Colon (tissue), 2 donors: ENCODE measurements around the gene TRIM15.

Source experiments
- FAIRE-seq: peaks from 2 replicates; lab custom pipeline; 2012; peaks lifted over from hg19 to GRCh38; lab: Jason Lieb, UNC
- donor health status: control.
- donor health status: control.

The TRIM15 gene

DNA sequence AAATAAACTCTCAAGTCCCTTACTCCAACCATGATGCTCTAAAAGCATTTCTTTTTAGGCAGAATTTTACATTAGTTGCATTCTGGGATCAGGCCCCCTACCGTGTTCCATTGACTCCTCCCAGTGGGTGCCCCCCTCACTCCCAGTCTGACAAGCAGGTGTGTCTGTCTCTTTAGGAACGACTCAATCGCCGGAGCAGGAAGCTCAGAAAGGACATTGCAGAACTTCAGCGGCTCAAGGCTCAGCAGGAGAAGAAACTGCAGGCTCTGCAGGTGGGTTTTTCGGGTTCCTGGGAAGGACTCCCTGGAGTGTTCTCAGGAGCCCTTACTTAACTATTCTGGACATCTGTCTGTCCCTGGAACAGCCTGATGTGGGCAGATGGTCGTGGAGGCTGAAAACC lies 17.5 kb upstream of the TRIM15 start:
- no peak for FAIRE-seq

- no peak for FAIRE-seq
These were observed 16.2 kb upstream of the TRIM15 start for GRCh38 chr6:30147096-30147495.

DNA sequence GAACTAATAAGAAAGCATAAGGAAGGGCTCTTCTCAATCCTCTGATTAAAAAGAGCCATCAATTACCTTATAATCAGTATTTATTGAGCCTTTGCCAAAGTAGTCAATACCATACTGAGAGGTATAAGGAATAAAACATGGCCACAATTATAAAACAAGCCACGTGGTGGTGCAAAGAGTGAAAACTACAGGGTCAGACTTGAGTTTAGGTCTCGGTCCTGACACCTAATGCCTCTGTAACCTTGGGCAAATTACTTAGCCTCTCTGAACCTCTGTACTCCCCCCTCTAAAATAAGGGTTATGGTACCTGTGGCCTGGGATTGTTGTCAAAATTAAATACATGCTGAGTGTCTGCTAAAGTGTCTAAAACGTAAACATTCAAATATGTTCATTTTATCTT lies 14.1 kb upstream of the TRIM15 start:
- no peak for FAIRE-seq

DNA sequence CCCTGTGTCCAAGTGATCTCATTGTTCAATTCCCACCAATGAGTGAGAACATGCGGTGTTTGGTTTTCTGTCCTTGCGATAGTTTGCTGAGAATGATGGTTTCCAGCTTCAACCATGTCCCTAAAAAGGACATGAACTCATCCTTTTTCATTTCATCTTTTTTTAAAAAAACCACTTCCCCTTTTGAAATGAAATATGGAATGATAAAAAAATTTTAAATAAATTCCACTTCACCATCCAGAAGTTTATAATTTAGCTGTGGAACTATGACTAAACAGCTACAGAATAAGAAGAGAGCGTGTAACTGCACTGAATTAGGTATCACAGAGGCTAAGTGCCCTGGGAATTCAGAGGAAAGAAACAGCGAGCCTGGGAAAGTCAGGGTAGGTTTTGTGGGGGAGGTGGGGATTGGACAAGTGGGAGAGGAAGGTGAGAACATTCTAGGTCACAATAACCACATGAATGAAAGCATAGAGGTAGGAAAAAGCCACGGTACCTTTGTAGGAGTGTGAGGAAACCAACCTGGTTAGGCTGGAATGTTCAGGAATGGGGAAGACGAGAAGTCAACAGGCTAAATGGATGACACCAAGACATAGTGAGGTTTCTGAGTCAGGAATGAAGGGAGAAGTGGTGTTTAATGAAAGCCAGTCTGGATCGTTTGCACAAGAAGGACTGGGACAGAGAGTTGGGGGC lies 13.3 kb upstream of the TRIM15 start:
- FAIRE-seq: no peak

DNA sequence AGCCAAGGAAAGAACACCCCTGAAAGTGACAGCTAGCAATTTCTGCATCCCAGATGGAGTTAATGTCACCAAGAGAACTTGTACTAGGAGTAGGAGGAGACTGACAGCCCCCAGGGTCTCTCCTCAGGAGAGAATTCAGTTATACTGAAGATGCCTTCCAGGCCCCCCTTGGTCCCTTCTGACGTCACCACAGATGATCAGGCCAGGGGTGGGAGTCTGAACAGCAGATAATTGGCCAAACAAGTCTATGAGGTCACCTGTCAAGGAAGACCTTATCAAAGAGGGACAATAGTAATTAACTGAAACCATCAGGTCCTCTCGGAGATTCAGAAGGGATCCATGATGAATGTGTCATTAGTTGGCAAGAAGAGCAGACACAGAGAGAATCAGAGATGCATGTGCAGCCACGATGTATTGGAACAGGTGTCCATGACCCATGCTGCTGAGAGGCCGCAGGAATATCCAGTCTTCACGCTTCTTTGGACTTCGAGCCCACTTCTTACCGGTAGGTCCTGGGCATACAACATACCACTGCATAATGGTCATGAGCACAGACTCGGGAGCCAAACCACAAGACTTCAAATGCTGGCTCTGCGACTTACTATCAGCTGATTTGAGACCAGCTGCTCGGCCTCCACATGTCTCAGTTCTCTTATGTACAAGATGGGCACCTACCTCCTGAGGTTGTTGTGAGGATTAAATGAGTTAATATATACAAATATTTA lies 12.5 kb upstream of the TRIM15 start:
- FAIRE-seq: no peak

DNA sequence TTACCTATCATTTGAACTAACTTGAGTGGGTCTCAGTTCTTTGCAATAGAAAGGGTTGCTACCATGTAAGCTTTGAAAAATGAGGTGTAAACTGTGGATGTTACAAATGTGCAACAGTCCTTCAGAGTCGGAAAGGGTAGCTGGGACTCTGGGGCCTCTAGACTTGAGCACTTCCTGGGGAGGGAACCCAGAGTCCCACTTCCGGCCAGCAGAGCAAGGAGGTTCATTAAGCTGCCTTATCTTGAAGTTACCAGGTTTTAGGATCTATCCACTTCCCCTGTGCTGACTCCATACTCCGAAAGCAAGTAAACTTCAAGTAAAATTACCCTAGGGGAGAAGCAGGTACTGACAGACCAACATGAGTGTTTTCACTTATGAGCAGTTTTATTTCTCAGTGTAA lies 11.8 kb upstream of the TRIM15 start:
- FAIRE-seq: no peak

- FAIRE-seq: no peak
These were observed 11.2 kb upstream of the TRIM15 start for GRCh38 chr6:30152016-30152673.

DNA sequence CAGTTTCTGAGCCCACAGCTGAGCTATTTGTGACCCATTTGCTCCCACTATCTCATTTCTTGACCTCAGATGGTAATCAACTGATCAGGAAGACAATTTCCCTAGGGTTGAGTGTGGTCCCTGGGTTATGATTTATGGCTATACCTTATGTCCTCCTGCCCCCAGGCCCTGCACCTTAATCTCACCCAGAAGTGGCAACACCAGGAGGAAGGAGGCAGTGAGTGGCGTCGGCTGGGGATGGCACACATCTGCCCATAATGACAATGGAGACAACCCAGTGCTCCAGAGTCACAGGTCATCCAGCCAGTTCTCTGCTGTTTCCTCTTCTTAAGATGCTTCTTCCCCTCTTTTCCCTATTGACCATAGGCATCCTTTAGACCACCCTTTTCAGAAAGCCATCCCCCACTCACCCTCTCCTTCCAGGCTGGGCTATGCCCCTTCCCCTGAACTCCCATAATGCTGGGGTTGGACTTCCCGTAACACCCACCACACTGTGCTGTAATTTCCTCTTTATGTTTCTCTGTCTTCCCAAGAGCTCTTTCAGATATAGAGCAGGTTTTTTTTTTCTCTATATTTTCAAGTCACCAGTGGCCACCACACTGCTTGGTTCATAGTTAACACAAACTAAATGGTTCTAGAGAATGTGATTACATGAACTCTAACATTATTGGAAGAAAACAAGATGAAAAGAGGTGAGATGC lies 10.3 kb upstream of the TRIM15 start:
- FAIRE-seq: no peak

GRCh38 chr6:30154061-30154460 lies 9.3 kb upstream of the TRIM15 start:
- no peak for FAIRE-seq

- FAIRE-seq: no peak
These were observed 8.4 kb upstream of the TRIM15 start for GRCh38 chr6:30154709-30155519.

DNA sequence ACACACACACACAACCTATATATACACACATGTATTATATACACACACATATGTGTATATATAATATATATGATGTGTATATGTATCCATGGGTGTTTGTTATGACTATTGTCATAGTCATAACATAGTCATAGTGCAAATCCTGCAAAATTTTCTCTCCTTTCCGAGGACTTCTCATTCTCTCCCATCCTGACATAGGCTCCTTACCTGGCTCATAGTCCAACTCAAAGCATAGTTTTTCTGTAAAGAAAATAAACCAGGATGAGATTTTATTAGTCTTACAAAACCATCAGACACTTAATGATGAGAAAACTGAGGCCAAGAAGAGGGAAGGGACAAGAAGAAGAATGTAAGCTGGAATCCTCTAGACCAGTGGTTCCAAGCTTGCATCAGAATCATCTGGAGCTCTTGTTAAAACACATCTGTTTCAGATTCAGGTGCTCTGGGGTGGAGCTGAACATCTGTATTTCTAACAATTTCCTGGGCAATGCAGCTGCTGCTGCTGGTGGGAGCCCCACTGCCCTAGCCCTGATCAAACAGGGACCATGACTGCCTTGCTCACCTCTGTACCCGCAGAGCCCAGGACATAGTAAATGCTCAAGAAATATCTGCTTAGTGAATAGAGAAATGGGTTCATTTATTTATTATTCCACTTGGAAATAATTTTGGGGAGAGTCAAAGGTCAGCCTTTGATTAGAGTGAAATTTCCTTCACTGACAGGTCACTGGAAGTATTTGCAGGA lies 7.7 kb upstream of the TRIM15 start:
- no peak for FAIRE-seq

- peak; percentile 21 for FAIRE-seq
These were observed 7.1 kb upstream of the TRIM15 start for GRCh38 chr6:30156262-30156599.

DNA sequence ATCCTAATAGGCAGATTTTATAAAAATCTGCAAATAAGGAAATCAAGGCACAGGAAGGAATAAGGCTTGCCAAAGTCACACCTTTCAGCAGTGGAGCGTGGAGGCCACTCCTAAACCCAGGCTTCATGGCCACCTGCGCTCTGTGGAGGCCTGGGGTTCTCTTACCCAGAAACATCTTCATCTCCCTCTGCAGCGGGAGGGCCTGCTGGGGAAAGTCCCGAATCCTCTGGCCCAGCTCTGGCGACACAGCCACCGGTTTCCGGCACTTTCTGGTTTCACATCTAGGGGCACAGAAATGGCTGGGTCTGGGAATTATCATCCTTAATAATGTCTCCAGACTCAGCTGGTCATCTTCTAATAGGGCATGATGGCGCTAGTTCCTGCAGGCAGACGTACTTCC lies 6.6 kb upstream of the TRIM15 start:
- FAIRE-seq: no peak

DNA sequence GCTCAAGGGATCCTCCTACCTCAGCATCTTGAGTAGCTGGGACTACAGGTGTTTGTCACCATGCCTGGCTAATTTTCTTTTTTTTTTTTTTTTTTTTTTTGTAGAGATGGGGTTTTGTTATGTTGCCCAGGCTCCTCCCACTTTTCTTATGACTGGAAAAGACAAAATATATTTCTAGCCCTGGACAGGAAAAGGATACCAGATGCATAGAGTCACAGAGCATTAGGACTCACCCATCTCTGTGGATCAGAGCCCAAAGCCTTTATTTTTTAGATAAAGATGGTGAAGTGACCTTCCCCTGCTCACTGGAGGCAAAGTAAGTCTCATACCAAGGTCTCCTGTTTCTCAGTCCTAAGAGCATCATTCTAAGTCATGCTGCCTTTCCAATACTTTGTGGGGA lies 5.8 kb upstream of the TRIM15 start:
- FAIRE-seq: no peak

DNA sequence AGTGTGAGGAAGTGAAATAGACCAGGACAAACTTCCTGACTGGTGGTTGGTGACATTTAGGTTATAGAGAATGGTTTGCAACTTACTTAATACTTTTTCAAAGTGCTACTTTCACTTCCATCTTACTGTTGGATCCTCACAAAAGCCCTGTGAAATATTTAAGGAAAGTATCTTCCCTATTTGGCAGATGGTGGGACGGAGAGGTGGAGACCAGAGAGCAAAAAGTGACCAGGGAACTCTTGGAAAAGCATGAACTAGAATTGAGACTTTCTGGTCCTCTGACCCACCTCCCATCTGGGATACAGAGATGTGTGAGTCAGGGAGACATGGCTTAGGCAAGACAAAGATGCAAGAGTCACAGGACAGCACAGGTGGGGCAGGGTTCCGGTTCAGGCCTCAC lies 5.3 kb upstream of the TRIM15 start:
- FAIRE-seq: no peak

- FAIRE-seq: no peak
These were observed 4.8 kb upstream of the TRIM15 start for GRCh38 chr6:30158475-30159040.

GRCh38 chr6:30160008-30160784 lies 3.1 kb upstream of the TRIM15 start:
- FAIRE-seq: no peak

DNA sequence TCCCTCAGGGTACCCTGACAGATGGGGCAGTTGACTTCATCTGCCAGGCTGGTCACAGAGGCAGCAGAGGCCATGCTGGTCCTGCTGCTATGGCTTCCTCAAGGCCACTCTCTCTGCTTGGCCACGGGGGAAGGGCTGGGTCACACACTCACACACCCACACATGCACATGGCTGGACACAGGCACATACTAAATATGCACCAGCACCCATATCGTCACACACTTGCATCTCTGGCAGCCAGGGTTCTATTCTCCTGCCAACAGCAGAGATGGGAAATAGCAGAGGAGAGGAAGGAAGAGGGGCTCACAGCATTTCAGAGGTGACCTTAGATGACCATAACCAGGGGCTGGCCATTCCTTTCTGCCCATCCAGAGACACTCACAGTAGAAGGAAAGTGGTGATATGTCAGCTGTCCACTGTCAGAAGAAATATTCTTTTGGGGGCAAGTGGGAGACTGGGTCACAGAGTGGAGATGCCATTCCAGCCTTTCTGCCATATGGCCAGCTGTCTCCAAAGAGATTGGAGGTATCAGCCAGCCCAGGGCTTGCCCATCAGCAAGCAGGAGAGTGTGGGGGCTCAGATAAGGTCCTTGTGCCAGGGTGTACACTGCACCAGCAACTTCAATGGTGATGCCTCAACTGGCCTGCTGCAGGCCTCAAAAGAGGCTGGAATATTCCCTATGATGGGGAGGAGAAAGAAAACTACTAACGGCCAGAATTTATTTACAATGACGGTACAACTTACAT lies 2.4 kb upstream of the TRIM15 start, which contains the start of gene TRIM10:
TSS of gene TRIM10 (minus strand) at position 427 of the 747 bp plus-strand sequence. CDS start at position 74, 353 bp downstream.
- no peak for FAIRE-seq
